GM19452 (cell line): ENCODE results near the gene CNGB1.
"Not testable (repeated sequence)": the region's sequence is repeated elsewhere in the genome, so short reads cannot be mapped to it uniquely, and the experiment has no call there.

ENCODE experiments used
- ATAC-seq: cut with Tn5 transposase; IDR thresholded peaks from one replicate; pipeline ENCODE4 v1.9.1; 2021; ENCODE audit not compliant: unreplicated experiment

CNGB1 gene

GRCh38 chr16:57956270-57956808, 14.6 kb downstream of the CNGB1 start:
- ATAC-seq, result no peak

- ATAC-seq, result no peak
Observed at GRCh38 chr16:57955572-57956188, 15.2 kb downstream of the CNGB1 start.

- ATAC-seq, result no peak
Observed at GRCh38 chr16:57953857-57954256, 17.1 kb downstream of the CNGB1 start.

GRCh38 chr16:57952909-57953308, 18.0 kb downstream of the CNGB1 start:
- no peak for ATAC-seq

GRCh38 chr16:57951204-57951960, 19.5 kb downstream of the CNGB1 start:
- ATAC-seq, result no peak

- no peak for ATAC-seq
Observed at GRCh38 chr16:57950382-57950781, 20.5 kb downstream of the CNGB1 start.

GRCh38 chr16:57949595-57950238, 21.2 kb downstream of the CNGB1 start:
- ATAC-seq, result no peak

GRCh38 chr16:57949013-57949412, 21.9 kb downstream of the CNGB1 start:
- no peak for ATAC-seq

GRCh38 chr16:57948027-57948426, 22.9 kb downstream of the CNGB1 start:
- no peak for ATAC-seq

GRCh38 chr16:57947261-57947660, 23.7 kb downstream of the CNGB1 start:
- no peak for ATAC-seq

GRCh38 chr16:57946181-57946801, 24.6 kb downstream of the CNGB1 start:
- no peak for ATAC-seq

GRCh38 chr16:57945740-57946138, 25.2 kb downstream of the CNGB1 start:
- ATAC-seq, result no peak

- no peak for ATAC-seq
Observed at GRCh38 chr16:57944970-57945739, 25.8 kb downstream of the CNGB1 start.

- not testable (repeated sequence) for ATAC-seq
Observed at GRCh38 chr16:57943381-57943780, 27.5 kb downstream of the CNGB1 start.

GRCh38 chr16:57941901-57942300, 29.0 kb downstream of the CNGB1 start:
- not testable (repeated sequence) for ATAC-seq

- ATAC-seq, result no peak
Observed at GRCh38 chr16:57941016-57941664, 29.8 kb downstream of the CNGB1 start.

GRCh38 chr16:57940382-57940966, 30.5 kb downstream of the CNGB1 start:
- no peak for ATAC-seq

- ATAC-seq, result no peak
Observed at GRCh38 chr16:57939872-57940224, 31.1 kb downstream of the CNGB1 start.

- ATAC-seq, result no peak
Observed at GRCh38 chr16:57938936-57939871, 31.7 kb downstream of the CNGB1 start.
